ENCODE data around the gene ATP9A. TPM values are rescaled to one million over a fixed set of nuclear protein-coding genes. Genes with fewer than 3 reads are reported as not detected.

ATP9A gene
- total and polyA plus RNA-seq, 2 donors (not counting 3 experiments of a cell fraction or from before 2014, with no cell fraction given) = 20.9 to 41.5 TPM

GRCh38 chr20:51566594-51566993 lies 201.6 kb downstream of the ATP9A start:
- Histone ChIP-seq H2AFZ (ENCODE audit: low read depth, low read length) (no peak overlapping the region), H3K4me1 (ENCODE audit: control insufficient read depth, extremely low read depth, insufficient read depth, low read length) (peaks cover 28% of the 10 kb centered on the region), H3K9ac (replicated peaks; ENCODE audit: extremely low read depth, insufficient read depth, low read length) (no peak overlapping the region), H3K9me1 (replicated peaks; ENCODE audit: control insufficient read depth, extremely low read depth, insufficient read depth, low read length) (no peaks in the 10 kb centered on the region), H3K36me3 (ENCODE audit: control insufficient read depth in 2 of 2, extremely low read depth in 1 of 2, insufficient read depth in 2 of 2, low read length in 2 of 2) (no peaks in the 10 kb centered on the region), H4K20me1 (replicated peaks; ENCODE audit: control insufficient read depth, extremely low read depth, insufficient read depth, low read length) (no peaks in the 10 kb centered on the region), H3K4me2 (ENCODE audit: insufficient read depth, low read length) (no peak overlapping the region), H3K27me3 (ENCODE audit: control insufficient read depth in 2 of 2, insufficient read depth in 2 of 2, low read length in 2 of 2) (peaks cover 2 to 4% of the 10 kb centered on the region in 2 experiments), H3K9me3 (replicated peaks; ENCODE audit: control insufficient read depth, insufficient read depth, low read length) (no peaks in the 10 kb centered on the region), H3K4me3 (replicated peaks in 1 of 3; ENCODE audit: insufficient read depth in 1 of 3, low read depth in 1 of 3, low read length in 3 of 3) (no peak overlapping the region), H3K79me2 (ENCODE audit: control insufficient read depth, insufficient read depth, low read length) (no peaks in the 10 kb centered on the region), H3K27ac (ENCODE audit: insufficient read depth, low read depth, low read length) (no peak overlapping the region)
- TF ChIP-seq EZH2 (IDR thresholded peaks at IDR 0.05; ENCODE audit: borderline replicate concordance, low read depth, low read length, severe bottlenecking) (no peak), GATA2 (IDR thresholded peaks at IDR 0.05; ENCODE audit: insufficient read depth, insufficient read length, low read depth, low read length) (no peak), FOS (IDR thresholded peaks at IDR 0.05; ENCODE audit: borderline replicate concordance, insufficient read depth, low read length) (no peak), MAX (IDR thresholded peaks at IDR 0.05; ENCODE audit: insufficient read depth, insufficient read length) (no peak), MYC (IDR thresholded peaks at IDR 0.05; ENCODE audit: low read depth, low read length) (no peak), JUN (IDR thresholded peaks at IDR 0.05; ENCODE audit: borderline replicate concordance, insufficient read depth, insufficient read length, low read depth) (no peak), CTCF (IDR thresholded peaks at IDR 0.05; ENCODE audit: extremely low read depth in 1 of 2, insufficient read depth in 1 of 2, low read depth in 1 of 2, low read length in 2 of 2) (no peak), POLR2AphosphoS5 (IDR thresholded peaks at IDR 0.05; ENCODE audit: insufficient read depth, low read depth, low read length) (no peak), POLR2A (IDR thresholded peaks at IDR 0.05; ENCODE audit: low read depth, low read length) (no peak)
- no TSS peak for BruUV-seq (replicated peaks)
- no peak for DNase-seq (ENCODE audit: low read depth, low spot score)
- dilution Hi-C loops (cut with MboI; ENCODE audit: extremely low pct_ligation_motif_present, low sequenced_read_pairs) (no loop called here), intact Hi-C loops (cut with micrococcal nuclease) (no loop called here)
- ChIA-PET CTCF (no interaction called here), POLR2A (no interaction called here)
- no peak for FAIRE-seq
